Fibroblast of gingiva (primary cell): ENCODE results near the gene FURIN.
"Not testable (repeated sequence)": the region's sequence is repeated elsewhere in the genome, so short reads cannot be mapped to it uniquely, and the experiment has no call there.

Experiments used
- DNase-seq: peaks from one replicate; pipeline ENCODE4 v3.0.0-alpha.2; 2011; ENCODE audit warnings: low read depth

The FURIN gene

GRCh38 chr15:90844696-90845095, 23.7 kb upstream of the FURIN start:
- no peak for DNase-seq

DNA sequence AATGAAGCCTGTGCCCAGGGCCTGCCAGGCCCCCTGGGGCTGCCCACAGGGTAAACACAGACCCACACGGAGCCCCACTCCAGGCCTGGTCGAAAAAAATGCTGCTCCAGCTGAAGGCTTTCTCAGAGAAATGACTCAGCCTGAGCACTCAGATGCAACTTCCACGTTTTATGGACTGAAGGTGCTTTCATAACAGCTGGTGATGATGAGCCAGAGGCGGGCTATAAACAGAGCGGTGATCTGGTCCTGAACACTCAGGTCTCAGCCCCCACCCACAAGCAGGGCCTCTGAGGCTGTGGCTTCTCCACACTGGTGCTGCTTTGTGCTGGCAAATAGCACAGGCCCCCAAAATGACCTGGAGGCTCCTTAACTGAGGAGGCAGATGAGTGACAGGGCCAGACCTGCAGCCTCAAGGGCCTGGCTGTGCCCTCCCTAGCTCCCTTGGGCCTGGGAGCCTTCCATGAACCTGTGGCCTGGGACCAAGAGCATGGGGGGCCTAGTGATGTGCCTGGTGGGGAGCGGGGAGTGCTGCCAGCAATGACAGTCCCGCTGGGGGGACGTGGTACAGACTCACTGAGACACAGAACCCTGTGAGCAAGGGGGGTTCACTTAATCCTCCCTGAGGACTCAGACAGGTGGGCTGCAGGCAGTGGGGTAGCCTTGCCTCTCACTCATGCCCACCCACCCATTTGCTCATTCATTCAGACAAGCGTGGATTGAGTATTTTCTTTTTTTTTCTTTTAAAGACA, 23.0 kb upstream of the FURIN start:
- DNase-seq: peak; percentile 74

DNA sequence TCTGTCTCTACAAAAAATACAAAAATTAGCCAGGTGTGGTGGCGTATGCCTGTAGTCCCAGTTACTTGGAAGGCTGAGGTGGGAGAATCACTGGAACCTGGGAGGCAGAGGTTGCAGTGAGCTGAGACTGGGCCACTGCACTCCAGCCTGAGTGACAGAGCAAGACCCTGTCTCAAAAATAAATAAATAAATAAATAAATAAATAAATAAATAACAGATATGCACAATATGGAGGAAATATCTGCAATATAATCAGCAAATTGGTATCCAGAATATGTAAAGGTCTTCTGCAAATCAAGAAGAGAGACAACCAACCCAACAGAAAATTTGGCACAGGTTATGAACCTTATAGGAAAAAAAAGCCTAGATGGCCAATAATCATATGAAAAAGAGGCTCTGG, 19.0 kb upstream of the FURIN start:
- not testable (repeated sequence) for DNase-seq

DNA sequence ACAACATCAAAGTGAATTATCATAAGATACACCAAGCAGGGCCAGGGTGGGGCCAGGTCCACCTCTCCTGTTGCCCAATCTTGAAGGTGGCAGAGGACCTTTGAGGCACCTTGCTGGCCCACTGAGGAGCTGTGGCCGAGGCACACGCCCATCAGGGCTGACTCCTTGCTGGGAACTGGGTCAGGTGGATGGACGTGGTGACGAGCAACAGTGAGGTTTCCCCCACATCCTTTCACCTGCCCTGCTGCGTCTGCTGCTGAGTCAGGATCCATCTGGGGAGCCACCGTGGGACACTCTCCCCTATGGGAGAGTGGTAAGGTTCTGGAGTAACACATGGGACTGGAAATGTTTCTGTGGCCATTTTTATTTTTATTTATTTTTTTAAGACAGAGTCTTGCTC, 17.3 kb upstream of the FURIN start:
- DNase-seq: no peak

DNA sequence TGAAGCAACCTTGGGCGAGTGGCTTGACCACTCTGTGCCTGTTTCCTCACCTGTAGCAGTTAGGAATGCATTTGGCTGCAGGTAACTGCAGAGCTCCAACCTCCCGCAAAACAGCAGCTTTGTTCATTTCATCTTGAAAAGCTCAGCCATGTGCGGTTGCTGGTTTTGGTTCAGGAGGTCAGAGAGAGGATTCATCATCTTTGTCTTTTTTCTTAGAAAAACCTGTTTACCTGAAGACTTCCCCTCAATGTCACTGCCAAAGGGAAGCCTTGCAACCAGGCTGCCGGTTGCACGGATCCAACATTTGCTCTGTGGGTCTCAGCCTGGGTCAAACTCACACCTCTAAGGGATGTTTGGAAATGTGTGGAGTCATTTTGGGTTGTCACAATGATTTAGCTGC, 16.4 kb upstream of the FURIN start:
- DNase-seq: no peak

DNA sequence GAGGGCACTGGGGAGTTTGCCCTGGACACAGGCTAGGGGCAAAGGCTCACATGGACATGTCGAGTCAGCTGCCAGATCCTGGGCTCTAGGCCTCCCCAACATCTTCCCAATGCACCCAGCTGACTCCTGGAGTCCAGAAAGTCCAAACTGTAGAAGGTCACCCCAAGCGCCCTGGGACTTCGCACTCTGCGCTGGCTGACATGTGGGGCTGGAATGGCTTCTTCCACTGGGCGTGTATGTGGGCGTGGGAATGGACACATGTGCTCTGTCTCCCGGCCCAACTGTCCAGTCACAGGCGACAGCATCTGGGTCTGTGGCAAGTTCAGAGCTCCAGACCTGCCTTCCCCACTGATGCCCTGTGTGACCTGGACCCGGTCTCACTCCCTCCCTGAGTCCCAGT, 13.2 kb upstream of the FURIN start:
- DNase-seq: no peak

DNA sequence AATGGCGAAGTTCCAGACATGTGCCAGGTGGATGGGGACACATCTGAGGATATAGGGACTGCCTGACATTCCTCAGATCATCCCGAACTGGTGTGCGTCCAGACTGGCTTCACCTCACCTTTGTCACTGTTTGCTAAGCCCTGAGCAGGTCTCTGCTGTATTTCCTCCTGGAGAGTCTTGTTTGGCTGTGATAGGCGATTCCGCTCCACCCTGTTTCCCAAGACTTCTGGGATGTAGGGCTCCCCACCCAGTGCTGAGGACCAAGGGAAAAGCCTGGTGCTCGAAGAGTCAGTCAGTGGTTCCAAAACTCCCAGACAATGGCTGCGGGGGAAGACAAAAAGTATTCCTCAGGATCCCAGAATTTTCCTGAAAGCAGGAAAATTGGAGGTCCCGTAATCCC, 11.1 kb upstream of the FURIN start:
- DNase-seq: no peak

GRCh38 chr15:90857883-90858443, 10.4 kb upstream of the FURIN start:
- no peak for DNase-seq

DNA sequence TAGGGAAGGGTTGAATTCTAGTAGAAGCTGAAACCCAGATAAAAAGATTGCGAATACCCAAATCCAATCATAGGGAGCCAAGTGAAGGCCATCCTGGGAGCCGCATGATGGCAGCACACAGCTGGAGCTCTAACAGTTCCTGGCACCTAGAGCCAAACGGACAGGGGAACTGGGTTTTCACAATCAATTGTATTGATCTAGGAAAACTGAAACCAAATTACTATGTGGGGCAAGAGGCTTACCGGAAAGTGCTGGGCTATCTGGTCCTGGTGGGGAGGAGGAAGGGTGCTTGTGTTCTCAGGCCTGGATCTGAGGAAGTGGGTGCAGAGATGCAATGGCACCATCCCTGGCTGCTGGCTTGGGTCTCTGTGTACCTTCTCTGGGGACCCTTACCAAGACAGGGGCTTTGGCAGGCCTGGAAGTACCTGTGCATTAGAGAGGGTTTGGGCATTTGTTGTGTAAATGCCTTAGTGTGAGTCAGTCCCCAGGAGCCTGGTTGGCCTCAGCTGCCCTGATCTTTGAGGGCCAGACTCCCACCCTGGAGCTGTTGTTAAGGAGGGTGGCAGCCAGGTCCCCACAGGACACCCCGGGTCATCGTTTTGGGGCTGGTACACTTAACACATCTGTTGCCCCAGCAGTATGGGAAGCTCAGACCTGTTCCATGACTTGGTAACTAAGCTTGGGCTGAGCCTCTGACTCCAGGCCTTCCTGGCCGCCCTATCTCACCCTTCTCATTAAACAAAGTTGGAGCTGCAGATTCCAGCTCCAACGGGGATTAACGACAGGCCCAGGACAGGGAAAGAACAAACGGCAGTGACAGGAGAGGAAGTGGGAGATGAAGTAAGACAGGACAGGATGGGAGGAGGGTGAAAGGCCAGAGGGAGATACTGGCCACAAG, 8.9 kb upstream of the FURIN start:
- DNase-seq: no peak

DNA sequence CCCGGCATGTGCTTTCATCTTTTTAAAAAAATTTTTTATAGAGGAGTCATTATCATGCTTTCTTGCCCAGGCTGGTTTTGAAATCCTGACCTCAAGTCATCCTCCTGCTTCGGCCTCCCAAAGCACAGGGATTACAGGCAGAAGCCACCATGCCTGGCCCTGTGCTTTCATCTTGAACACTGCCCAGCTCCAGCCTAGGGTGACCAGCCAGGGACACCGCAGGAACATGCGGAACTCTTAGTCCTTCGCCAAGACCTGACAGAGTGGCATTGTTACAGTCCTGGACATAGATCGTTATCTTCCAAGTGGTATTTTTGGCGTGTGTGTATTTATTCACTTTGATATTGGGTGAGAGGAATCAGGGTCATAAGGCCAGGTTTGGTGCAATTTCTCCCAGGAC, 7.9 kb upstream of the FURIN start:
- DNase-seq: no peak

DNA sequence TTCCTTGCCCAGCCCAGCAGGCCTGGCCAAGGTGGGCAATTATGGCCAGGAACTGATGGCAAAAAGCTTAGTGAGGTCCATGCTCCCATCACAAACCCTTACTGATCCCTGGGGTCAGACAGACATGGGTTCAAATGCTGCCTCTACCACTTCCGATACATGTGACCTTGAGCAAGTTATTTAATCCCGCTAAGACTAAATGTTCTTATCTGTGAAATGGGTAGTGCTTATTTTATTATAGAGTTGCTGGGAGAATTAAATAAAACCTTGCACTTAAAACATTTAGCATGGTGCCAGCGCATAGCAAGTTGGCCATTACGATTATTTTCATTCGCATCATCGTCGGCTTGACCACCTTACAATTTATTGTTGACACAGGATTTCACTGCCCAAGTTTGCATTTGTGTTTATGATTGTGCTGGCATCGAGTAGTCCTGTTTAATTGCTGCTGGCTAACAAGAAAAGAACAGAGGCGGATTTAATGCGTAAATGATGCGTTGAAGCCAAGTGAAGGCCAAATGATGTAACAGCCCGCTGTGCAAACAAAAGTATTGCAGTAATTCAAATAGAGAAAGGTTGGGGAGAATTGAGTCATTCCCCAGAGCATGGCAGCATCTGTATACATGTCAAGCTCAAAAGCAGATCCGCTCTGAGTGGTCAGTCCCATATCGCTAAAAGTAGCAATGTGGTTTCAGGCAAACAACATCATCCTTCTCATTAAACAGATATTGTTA, 7.3 kb upstream of the FURIN start:
- DNase-seq: peak; percentile 71

- DNase-seq: no peak
These were observed 5.9 kb upstream of the FURIN start for GRCh38 chr15:90862487-90862886.

- DNase-seq: peak; percentile 96
These were observed 5.2 kb upstream of the FURIN start for GRCh38 chr15:90862964-90863778.

DNA sequence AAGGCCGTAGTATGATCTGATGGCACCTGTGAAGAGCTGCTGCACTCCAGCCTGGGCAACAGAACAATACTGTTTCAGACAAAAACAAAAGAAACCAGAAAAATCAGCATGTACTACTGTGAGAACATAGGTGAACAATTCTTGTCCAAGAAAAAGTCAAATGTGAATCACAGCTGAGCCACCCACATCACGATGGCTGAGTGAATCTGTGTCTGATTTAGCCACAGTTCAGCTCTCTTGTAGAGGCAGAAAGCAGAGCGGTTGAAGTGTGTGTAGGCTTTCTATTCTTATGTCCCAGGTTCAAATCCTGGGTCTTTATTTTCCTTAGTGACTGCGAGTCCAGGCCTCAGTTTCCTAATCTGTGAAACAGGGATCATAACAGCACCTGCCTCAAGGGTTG, 4.4 kb upstream of the FURIN start:
- no peak for DNase-seq

DNA sequence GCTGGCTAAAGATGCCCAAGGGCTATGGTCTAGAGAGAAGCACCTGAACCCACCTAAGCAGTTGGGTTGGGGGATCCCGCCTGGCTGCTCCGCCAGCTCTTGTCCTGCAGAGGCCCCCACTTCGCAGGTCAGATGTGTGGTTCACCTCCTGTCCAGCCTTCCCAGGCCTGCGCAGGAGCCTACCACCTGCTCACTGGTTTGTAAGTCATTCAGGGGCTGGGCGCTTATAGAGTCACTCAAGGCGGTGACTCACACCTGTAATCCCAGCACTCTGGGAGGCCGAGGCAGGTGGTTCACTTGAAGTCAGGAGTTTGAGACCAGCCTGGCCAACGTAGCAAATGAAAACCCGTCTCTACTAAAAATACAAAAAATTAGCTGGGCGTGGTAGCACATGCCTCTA, 3.9 kb upstream of the FURIN start:
- no peak for DNase-seq

GRCh38 chr15:90865702-90866101, 2.7 kb upstream of the FURIN start:
- DNase-seq: no peak

- DNase-seq: no peak
These were observed 2.1 kb upstream of the FURIN start for GRCh38 chr15:90866161-90866715.

GRCh38 chr15:90866800-90867199, 1.6 kb upstream of the FURIN start:
- DNase-seq: no peak

DNA sequence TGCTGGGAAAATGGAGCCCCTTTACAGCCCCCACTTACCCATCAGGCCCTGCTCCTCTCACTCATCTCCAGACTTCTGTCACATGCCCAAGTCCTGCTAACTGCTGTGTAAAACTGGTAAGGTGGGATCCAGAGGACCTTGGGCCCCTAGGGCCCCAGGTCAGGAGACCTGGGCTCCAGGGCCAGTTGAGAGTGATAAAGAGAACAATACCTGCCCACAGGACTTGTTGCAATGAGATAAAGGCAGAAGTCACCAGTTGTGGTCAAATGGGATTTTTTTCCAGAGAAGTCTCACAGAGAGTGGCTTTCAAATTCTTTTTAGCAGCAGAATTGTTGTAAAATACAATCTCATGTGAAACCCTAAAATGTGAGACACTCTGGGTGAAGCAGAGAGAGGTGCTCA, 753 bp downstream of the FURIN start:
- no peak for DNase-seq

DNA sequence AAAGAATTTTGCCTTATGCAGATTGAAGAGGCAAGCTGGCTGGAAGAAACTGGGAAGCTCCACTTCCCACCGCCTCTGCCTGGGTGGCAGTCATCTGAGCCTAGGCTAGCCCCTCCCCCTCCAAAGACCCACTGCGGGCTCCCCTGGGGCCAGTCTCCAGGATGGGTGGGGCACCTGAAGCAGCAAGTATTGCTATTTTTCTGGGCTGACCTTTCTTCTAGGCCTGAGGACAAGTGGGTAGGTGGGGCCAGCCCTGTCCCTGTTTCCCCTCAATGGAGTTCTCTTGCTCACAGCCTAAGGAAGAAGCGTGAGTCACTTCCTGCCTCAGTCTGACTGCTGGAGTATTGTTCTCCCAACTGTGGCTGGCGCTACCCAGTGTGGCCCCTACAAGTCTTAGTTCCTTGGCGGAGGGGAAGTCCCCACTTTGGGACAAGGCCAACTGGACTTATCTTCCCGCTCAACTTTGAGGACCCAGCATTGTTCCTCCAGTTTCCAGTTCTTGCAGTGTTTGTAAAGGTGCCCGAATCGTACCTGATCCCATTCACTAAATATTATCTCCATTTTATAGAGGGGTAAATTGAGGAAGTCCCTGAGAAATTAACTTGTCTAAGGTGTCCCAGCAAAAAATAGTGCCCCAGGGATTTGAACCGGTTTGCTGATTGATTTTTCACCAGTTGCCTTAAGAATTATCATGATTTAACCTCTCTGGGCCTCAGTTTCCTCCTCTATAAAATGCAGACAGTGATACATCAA, 1.4 kb downstream of the FURIN start:
- peak; percentile 85 for DNase-seq
